ENCODE data around the gene NEK10. TPM values are rescaled to one million over a fixed set of nuclear protein-coding genes. Genes with fewer than 3 reads are reported as not detected.

Gene NEK10
- total RNA-seq, 1 experiment from 2014 or later = 0.34 TPM

GRCh38 chr3:27345959-27346865, 23.0 kb downstream of the NEK10 start:
- Histone ChIP-seq H3K9me3 (ENCODE audit: low read depth, low read length, poor library complexity, severe bottlenecking) (no peaks in the 10 kb centered on the region), H3K27me3 (replicated peaks; ENCODE audit: insufficient read depth, low read depth, low read length, poor library complexity) (no peaks in the 10 kb centered on the region), H3K4me3 (ENCODE audit: low read depth, low read length, poor library complexity, severe bottlenecking) (no peak overlapping the region), H3K4me1 (ENCODE audit: insufficient read depth, low read length, poor library complexity, severe bottlenecking) (no peaks in the 10 kb centered on the region), H3K36me3 (ENCODE audit: insufficient read depth, low read length, poor library complexity, severe bottlenecking) (no peaks in the 10 kb centered on the region), H3K27ac (ENCODE audit: low read depth, low read length, poor library complexity, severe bottlenecking) (no peak overlapping the region)
- intact Hi-C loops (cut with micrococcal nuclease; ENCODE audit: unreplicated experiment) = no loop called here
- TF ChIP-seq EZH2 (IDR thresholded peaks at IDR 0.05; ENCODE audit: borderline replicate concordance, low read depth, low read length, poor library complexity, severe bottlenecking) (no peak), CTCF (conservative IDR thresholded peaks at IDR 0.05; ENCODE audit: low read depth, low read length) (no peak)
- ChIA-PET POLR2A (ENCODE audit: low non-redundant PET) (no interaction called here), CTCF (no interaction called here)
- no TSS peak for BruUV-seq (replicated peaks)
- no peak for DNase-seq (ENCODE audit: low spot score)

- Histone ChIP-seq H3K36me3 (ENCODE audit: insufficient read depth, low read length, poor library complexity, severe bottlenecking) (no peaks in the 10 kb centered on the region), H3K27ac (ENCODE audit: low read depth, low read length, poor library complexity, severe bottlenecking) (no peak overlapping the region), H3K9me3 (ENCODE audit: low read depth, low read length, poor library complexity, severe bottlenecking) (no peaks in the 10 kb centered on the region), H3K4me1 (ENCODE audit: insufficient read depth, low read length, poor library complexity, severe bottlenecking) (no peaks in the 10 kb centered on the region), H3K27me3 (replicated peaks; ENCODE audit: insufficient read depth, low read depth, low read length, poor library complexity) (no peaks in the 10 kb centered on the region), H3K4me3 (ENCODE audit: low read depth, low read length, poor library complexity, severe bottlenecking) (no peak overlapping the region)
- no peak for TF ChIP-seq EZH2 (IDR thresholded peaks at IDR 0.05; ENCODE audit: borderline replicate concordance, low read depth, low read length, poor library complexity, severe bottlenecking)
- TF ChIP-seq CTCF (conservative IDR thresholded peaks at IDR 0.05; ENCODE audit: low read depth, low read length) = no peak
- ChIA-PET CTCF (no interaction called here), POLR2A (ENCODE audit: low non-redundant PET) (no interaction called here)
- intact Hi-C loops (cut with micrococcal nuclease; ENCODE audit: unreplicated experiment) = no loop called here
- no TSS peak for BruUV-seq (replicated peaks)
- no peak for DNase-seq (ENCODE audit: low spot score)
Observed at GRCh38 chr3:27345493-27345892, 23.7 kb downstream of the NEK10 start.

- H3K27ac ChIP-seq (ENCODE audit: low read depth, low read length, poor library complexity, severe bottlenecking) = no peak overlapping the region
- no peak overlapping the region for H3K4me3 ChIP-seq (ENCODE audit: low read depth, low read length, poor library complexity, severe bottlenecking)
- TF ChIP-seq EZH2 (IDR thresholded peaks at IDR 0.05; ENCODE audit: borderline replicate concordance, low read depth, low read length, poor library complexity, severe bottlenecking) (no peak), CTCF (conservative IDR thresholded peaks at IDR 0.05; ENCODE audit: low read depth, low read length) (no peak)
- ChIA-PET POLR2A (ENCODE audit: low non-redundant PET) (no interaction called here), CTCF (no interaction called here)
- DNase-seq (ENCODE audit: low spot score) = no peak
- no peaks in the 10 kb centered on the region for H3K9me3 ChIP-seq (ENCODE audit: low read depth, low read length, poor library complexity, severe bottlenecking)
- H3K4me1 ChIP-seq (ENCODE audit: insufficient read depth, low read length, poor library complexity, severe bottlenecking) = no peaks in the 10 kb centered on the region
- H3K36me3 ChIP-seq (ENCODE audit: insufficient read depth, low read length, poor library complexity, severe bottlenecking) = no peaks in the 10 kb centered on the region
- no peaks in the 10 kb centered on the region for H3K27me3 ChIP-seq (replicated peaks; ENCODE audit: insufficient read depth, low read depth, low read length, poor library complexity)
- BruUV-seq (replicated peaks) = no TSS peak
- intact Hi-C loops (cut with micrococcal nuclease; ENCODE audit: unreplicated experiment) = no loop called here
Observed at GRCh38 chr3:27345045-27345444, 24.1 kb downstream of the NEK10 start.
